Ramos (cell line): Measurements from ENCODE around the gene COL25A1.

Source experiments
- in situ Hi-C: fragments of 300-500 bp; cut with MboI; formaldehyde crosslinking; loops from one replicate; pipeline ENCODE4 v1.14.3; 2022; ENCODE audit warnings: low sequenced_read_pairs; ENCODE audit not compliant: unreplicated experiment

COL25A1 gene

DNA sequence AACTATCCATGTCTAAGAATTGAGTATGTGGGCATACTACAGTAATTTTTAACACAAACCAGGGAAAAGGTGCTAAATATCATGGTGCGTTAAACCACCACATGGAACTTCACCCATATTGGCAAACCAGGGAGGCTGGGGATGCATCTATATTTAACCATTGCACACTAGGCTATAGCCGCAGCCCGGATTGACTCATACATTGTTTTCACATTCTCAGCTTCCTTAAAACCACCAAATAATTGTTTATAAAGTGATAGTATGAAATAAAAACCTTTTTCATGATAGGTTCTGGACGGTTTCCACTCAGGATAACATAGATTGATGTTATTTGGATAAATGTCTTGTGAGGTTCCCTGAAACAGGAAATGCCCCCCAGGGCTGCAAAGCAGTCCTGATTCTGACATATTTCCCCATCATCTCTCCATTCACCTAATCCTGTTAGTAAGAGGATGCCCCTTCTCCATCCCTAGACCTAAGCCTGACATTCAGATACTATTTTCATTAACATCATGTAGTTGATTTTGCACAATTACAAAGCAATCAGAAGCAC is 7.9 kb downstream of the COL25A1 start:
- in situ Hi-C loops, result no loop called here

DNA sequence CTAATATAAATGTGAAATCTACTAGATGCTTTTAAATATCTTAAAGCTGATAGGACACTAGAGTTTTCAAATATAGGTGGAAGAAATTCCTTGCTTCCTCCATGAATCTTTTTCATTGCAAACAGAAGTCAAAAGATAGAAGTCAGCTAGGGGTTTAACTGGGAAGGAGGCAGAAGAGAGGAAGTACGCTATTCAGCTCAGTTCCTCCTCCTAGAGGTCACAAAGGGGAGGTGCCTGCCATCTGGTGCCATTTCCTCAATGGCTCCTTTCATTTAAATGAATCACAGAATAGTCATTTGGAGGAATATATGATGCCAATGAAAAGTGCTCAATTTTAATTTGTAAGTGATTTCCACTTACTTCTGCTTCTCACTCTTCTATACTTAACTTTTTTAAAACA is 8.5 kb downstream of the COL25A1 start:
- in situ Hi-C loops, result no loop called here

DNA sequence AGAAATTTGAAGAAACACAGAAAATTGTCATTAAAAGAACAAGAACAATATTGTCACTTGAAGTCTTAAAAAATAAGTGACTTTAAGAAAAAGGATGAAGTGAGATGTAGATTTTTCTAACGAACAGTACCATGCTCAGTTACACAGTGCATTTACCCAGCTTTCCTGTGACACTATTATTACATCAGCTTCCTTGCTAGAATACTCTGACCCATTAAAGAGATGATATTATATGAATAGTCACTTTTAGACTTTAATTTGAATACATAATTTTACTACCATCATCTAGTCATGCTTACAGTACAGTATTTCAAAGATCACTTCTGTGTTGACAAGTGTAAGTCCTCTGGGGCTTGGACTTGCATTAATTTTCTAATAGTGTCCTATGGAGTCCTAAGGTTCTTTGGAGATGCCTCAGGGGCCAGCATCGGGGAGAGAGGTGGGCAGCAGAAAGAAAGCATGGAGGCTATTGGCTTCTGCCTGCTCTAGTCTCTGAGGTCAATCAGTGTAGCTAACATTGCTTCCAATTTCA is 10.7 kb downstream of the COL25A1 start:
- in situ Hi-C loops, result no loop called here

DNA sequence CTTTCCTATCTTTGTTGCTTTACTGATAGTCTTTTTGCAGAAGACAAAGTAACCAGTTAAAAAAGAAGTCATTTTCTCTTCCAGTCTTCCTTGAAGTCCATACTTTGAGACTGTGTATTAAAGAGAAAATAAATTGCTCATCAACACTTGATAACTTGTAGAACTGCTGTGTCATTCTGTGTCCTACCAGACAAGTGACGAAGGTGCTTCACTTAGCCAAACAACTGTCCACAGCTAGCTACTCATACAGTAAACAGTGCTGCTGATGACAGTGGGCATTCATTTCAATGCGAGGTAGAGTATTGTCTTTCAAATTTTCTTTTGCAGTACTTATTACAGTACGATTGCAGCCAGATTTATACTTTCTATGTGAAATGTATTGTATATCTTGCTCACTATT is 11.5 kb downstream of the COL25A1 start:
- in situ Hi-C loops, result no loop called here

DNA sequence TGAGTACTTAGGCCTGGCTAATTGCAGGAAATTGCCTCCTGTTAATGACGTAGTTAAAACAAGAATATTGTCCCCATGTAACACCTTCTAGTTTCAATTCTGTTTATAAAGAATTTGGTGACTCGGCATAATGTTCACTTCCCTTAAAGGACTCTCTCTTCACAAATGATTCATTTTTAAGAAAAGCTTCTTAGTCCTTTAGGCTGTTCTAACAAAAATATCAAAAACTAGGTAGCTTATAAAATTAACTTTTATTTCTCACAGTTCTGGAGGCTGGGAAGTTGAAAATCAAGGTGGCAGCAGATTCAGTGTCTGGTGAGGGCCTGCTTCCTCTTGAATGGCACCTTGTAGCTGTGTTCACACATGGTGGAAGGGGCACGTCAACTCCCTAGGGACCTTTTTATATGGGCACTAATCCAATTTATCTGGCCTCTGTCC is 23.8 kb downstream of the COL25A1 start:
- in situ Hi-C loops, result no loop called here

DNA sequence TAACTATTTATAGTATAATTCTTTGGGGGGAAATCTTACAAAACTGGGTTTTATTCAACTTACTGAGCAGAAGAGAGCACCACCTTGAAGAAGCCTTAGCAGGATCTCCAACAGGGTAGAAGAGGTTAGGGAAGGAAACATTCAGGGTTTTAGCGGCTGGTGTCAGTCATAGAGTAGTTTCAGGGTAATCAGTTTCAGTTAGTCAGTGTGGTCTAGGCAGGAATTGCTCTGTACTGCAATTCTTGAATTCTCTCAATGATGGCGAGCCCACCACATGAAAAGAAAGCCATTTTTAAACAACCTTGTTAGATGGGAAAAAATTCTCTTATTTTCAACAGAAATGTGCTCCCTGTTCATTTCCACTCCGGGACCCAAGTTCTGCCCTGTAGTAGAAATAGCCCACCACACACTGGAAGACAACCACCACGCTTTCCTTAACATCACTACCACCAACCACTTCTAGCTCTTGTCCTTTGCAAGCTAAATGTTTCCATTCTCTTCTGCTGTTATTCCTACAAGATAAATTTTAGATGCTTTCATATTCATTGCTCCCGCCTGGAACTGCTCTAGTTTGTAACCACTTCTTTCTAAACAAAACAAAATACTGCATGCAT is 25.9 kb downstream of the COL25A1 start:
- in situ Hi-C loops, result no loop called here

DNA sequence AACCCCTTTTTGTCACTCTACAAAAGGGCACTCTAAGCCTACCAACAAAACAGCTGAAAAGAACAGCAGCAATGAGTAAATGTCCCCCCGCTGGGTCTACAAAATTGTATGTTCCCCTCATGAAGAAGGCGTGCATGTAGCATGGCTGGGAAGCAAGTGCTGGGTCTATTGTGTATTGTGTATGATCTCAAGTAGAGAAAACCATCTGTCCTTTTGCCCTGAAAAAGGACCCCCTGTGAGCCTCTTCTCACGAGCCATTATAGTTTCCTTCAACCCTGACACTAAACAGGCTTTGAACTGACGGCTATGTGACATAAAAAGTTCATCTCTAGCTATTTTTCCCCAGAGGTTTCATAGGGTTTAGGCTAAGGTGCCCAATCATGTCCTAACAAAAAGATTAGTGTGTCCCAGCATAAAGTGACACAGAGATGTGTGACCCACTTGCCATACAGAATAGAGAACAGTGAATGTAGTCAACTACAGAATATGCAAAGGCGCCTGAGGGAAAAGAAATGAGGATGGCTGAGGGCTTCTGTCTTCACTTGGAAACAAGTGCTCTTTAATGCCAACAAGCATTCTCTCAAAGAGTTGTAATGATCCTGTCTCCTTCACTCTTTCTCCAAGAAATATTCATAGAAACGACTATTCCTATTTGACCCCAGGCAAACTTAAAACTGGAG is 27.3 kb downstream of the COL25A1 start:
- in situ Hi-C loops, result no loop called here

DNA sequence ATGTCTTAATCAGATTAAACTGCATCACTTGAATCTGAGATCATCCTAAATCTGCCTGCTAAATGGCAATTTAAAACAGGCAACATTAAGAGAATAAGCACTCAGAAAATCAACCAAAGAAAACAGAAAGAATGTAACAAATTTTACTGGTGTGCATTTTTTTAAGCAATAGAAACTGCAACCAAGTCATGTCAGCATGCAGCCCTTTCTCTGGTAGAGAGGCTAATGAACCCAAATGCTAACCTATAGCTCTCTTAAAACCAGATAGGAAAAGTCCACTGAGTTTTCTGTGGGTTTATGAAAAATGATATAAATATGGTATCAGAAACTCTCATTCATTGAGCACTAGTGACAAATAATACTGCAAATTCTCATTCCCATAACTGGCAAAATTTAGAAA is 35.6 kb downstream of the COL25A1 start:
- in situ Hi-C loops, result no loop called here

DNA sequence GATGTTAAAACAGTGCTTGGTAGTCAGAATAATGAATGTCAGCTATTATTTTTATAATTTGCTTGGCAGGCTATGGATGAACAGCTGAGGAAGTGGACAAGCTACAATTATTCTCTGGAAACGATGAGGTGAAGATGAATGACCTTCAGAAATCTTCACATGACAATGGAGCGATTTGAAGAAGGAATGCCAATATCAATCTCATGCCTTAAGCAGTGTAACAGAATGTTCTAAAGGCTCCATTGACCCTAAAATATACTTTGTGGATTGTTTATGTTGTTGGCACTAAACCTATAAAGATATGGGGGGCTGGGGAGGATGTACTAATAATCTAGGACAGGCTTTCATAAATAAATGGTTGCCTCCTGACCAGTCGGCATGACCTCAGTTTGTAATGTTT is 36.2 kb downstream of the COL25A1 start:
- in situ Hi-C loops, result no loop called here

DNA sequence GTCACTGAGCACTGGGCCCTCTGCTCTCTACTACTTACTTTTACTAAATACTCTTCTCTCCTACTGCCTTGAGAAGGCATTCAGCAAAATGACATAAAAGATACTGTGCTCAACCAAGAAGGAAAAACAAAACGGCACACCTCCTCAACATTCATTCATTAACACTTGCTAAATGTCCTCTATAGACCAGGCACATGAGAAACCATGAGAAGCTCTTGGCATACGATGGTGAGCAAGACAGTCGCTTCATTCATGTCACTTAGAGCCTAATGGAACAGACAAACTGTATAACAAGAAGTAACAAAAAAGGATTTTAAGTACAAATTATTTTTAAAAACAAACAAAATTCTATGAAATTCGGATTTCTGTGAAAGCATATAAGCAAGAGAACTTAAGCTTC is 38.7 kb downstream of the COL25A1 start:
- in situ Hi-C loops, result no loop called here

DNA sequence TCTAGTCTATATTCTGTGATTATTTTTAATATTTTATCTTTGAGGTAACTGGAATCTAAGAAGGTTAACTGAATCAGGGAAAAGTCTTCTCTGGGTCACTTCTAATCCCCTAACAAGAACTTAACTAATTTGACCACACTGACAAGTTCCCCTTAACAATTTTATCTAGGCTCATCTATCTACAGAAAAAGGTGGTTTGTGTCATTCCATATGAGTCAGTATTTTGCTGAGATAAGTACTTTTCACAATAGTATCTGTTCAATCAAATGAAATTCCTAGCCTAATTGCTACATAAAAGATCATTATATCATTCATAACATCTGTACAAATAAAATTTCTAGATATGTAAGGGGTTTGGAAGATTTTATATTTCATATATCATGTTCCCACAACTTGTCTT is 45.6 kb downstream of the COL25A1 start:
- in situ Hi-C loops, result no loop called here

DNA sequence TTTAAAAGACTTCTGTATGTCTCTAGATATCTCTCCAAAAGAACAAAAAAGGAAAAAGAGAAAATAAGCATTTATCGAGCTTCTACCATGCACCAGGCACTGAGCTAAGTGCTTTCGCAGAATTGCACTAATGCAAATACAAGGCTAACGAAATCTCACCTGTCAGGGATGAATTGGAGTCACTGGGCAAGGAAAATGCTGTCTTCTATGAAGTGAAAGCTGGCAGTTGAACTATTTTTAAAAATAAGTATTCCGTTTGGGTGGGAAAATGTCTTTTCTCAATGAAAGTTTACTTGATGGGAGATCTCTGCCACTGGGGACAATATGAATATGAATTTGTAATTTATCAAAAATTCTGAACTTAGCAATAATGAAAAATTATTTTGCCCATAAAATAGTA is 47.6 kb downstream of the COL25A1 start:
- in situ Hi-C loops, result no loop called here

DNA sequence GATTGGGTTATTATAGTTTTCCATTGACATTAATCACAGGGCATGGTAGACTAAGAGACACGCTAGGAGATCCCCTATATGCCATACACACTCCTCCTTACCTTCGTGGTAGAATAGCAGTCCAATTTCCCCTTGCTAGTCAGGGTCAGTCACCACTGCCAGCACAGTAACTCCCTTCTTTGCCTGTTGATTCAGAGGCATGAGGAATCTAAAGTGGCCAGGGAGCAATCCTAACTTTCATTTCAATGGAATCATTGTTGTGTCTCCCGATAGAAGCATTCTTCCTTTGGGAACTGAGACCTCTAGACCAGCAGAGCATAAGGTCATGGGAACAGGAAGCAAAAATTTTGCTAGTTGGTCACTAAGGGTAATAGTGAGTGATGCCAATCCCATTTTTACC is 51.1 kb downstream of the COL25A1 start:
- in situ Hi-C loops, result no loop called here

DNA sequence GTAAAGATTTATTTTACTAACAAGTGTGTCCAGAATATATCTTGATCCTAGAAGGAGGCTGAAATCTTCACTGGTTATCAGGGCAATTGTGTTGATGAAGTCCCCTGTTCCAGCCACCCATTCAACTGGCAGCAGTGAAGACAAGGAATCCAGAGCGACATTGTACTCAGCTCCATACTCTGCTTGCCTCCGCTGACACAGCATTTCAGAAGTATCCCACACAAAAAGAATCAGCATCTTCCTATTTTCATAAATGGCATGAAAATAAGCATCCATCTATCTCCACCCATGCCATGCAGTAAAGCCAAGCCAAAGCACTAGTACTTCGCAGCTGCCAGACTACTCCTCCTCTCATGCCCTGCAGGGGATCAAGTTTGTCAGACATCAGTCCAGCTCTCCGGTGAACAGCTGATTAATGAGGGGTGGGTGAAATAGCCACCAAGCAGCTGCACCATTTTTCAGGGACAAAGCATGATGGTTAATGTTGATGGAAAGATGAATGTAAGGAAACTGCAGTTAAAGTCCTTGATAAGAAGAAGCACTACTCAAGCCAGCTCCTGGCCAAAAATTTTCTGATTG is 54.0 kb downstream of the COL25A1 start:
- in situ Hi-C loops, result no loop called here

DNA sequence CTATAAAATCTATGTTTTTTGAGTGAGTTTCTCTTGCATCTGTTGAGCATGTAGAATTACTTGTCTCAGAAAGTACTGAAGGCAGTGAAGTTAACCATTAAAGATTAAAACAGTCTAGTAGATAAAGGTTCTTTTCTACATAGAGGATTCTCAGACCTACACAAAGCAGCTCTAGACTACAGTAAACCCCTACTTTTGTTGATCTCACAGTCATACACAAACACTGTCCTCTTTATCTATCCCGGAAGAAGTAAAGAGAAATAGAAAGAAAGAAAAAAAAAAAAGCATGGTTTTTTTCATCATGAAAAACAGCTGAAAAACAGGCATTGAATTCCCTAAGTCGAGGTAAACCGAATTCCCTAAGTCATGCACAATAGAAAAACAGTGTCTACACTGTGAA is 58.6 kb downstream of the COL25A1 start:
- in situ Hi-C loops, result no loop called here

DNA sequence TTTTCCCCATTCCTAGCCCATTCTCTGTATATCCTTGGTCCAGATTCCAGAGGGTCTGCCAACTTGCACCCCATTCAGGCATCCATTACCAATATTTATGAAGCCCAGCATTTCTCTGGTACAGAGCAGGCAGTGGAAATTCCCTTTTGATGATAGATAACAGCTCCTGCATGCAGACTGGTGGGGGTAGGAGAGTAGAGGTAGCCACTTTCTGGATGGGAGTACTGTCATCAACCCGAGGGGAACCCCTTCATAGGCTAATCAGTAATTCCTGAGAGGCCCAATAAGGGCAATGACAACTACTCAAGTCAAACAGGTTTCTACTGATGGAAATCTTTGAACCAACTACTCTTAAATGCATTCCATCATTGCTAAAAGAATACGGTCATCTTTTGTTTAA is 63.7 kb downstream of the COL25A1 start:
- in situ Hi-C loops, result no loop called here

DNA sequence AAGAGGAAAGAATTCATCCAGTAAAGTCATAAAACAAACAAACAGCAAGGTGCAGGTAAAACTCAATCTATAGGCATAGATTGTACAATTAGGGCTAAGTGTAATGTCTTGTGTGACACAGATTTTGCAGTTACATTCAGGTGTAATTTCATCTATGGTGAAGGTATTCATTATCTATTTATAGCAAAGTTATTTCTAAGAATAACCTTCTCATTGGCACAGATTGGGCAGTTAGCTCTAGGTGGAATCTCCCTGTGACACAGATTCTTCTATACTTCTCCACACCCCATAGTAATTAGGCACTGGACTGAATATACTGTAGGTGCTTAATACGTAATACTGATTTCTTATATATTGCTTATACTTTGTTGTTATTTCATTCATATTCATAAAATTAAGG is 66.8 kb downstream of the COL25A1 start:
- in situ Hi-C loops, result no loop called here

DNA sequence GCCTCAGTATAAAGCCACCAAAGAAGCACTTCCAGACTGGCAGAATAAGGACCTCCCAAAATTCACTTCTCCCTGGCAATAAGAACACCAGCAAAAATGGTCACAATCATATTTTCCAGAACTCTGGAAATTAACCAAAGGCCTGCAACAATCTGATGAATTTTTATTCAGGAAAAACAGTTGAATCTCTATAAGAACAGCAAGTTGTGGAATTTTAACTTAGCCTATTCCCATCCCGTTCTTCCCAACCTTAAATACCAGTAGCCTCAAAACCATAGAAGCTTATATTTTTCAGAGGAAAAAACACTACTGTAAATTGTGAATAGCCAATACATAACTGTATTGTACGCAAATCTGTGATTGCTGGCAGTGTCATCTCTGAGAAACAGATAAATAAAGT is 67.9 kb downstream of the COL25A1 start:
- in situ Hi-C loops, result no loop called here

DNA sequence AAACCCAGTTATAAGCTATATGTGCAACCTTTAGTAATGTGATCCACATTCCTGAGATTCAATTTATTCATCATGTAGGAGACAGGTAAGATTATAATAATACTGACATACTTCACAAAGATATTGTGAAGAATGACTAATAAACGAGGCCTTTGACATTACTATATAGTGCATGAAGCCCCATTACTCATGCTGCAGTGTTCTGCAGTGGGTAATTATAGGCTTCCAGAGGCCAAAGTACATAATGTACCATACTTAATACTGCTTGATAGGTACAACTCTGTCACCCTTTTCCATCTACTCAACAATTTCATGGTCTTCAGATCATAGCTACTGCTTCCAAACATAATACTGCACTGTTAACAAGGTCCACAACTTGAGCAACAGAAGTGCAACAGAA is 68.9 kb downstream of the COL25A1 start:
- in situ Hi-C loops, result no loop called here

DNA sequence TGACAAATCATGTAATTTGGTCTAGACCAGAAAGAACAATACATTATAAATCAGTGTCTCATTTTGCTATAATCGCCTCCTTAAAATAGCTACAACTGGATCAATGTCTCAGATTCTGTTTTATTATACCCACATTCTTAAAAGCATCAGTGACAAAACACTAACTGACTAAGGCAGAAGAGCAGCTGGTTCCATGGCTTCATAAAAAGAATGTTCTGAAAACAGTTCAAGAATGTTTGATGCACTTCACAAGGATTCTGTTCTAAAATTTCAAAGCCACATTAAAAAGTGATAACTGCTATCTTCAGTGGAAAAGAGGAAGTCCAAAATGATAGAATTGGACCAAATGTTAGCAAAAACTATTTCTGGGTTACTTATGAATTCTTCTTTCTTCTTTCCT is 69.8 kb downstream of the COL25A1 start:
- in situ Hi-C loops, result no loop called here

DNA sequence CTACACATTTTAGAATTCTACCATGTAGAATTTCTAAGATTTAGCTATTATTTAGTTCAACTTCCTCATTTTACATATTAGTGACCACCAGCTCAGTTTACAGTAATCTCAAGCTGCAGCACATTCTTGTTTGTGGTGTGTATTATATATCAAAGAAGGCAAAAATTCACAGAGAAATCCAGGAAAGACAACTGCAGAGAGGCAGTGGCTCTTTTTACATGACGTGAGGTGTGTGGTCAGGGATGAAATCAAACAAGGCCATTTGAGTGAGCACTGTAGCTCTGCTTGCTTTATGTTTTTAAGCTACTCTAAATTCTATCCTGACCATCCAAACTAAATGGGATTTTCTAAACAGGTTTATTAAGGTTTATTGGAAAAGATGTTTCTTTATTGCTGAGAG is 71.1 kb downstream of the COL25A1 start:
- in situ Hi-C loops, result no loop called here
